Measurements from ENCODE around the gene DENND1A. TPM values are rescaled to one million over a fixed set of nuclear protein-coding genes. Genes with fewer than 3 reads are reported as not detected.

DENND1A gene
- total RNA-seq, 1 experiment from 2014 or later: 23.5 TPM

GRCh38 chr9:123955637-123956036 is 25.7 kb upstream of the DENND1A start:
- H3K36me3 Mint-ChIP-seq: no peaks in the 10 kb centered on the region
- ATAC-seq: no peak
- TF ChIP-seq NR2C2 (CRISPR knock-in tag; IDR thresholded peaks at IDR 0.05) (no peak), ARID4B (CRISPR knock-in tag; IDR thresholded peaks at IDR 0.05; ENCODE audit: borderline replicate concordance) (no peak), FOXP1 (CRISPR knock-in tag; IDR thresholded peaks at IDR 0.05; ENCODE audit: borderline replicate concordance) (no peak), ZNF138 (CRISPR knock-in tag; conservative IDR thresholded peaks at IDR 0.05) (no peak), E2F4 (CRISPR knock-in tag; IDR thresholded peaks at IDR 0.05; ENCODE audit: borderline replicate concordance, low read depth) (no peak), PRRX2 (CRISPR knock-in tag; IDR thresholded peaks at IDR 0.05) (no peak), PREB (CRISPR knock-in tag; IDR thresholded peaks at IDR 0.05; ENCODE audit: borderline replicate concordance) (no peak), ZNF425 (CRISPR knock-in tag; conservative IDR thresholded peaks at IDR 0.05) (no peak), FOXJ3 (CRISPR knock-in tag; IDR thresholded peaks at IDR 0.05; ENCODE audit: borderline replicate concordance) (no peak), RELA (CRISPR knock-in tag; IDR thresholded peaks at IDR 0.05; ENCODE audit: borderline replicate concordance) (no peak), TEAD1 (CRISPR knock-in tag; IDR thresholded peaks at IDR 0.05) (no peak), GTF2I (CRISPR knock-in tag; conservative IDR thresholded peaks at IDR 0.05) (no peak), ETV6 (CRISPR knock-in tag; IDR thresholded peaks at IDR 0.05) (no peak), MXD4 (CRISPR knock-in tag; IDR thresholded peaks at IDR 0.05; ENCODE audit: borderline replicate concordance) (no peak), FOXP4 (CRISPR knock-in tag; IDR thresholded peaks at IDR 0.05) (no peak), KAT7 (CRISPR knock-in tag; IDR thresholded peaks at IDR 0.05; ENCODE audit: borderline replicate concordance) (no peak)
- ChIA-PET POLR2A (no interaction called here), CTCF (no interaction called here)
- peaks cover 19% of the 10 kb centered on the region for H3K4me1 Mint-ChIP-seq
- H3K27me3 Mint-ChIP-seq (ENCODE audit: low read depth): peaks cover 15% of the 10 kb centered on the region
- H3K9me3 Mint-ChIP-seq: no peaks in the 10 kb centered on the region
- no peak for DNase-seq (ENCODE audit: low spot score)
- H3K27ac Mint-ChIP-seq: no peak overlapping the region
- no peak overlapping the region for H3K4me3 Mint-ChIP-seq
